HL-60 (cell line): ENCODE data around the gene MICU1.

Source experiments
- POLR2AphosphoS5 ChIP-seq: IDR thresholded peaks from 2 replicates; pipeline ENCODE4 v1.6.1; 2012; ENCODE audit warnings: low read depth
- TF ChIP-seq, protein P1 (sequence below): IDR thresholded peaks from one replicate; pipeline ENCODE4 v1.5.1; 2011; ENCODE audit warnings: low read length, control low read depth, inconsistent platforms; ENCODE audit not compliant: insufficient read depth
- TF ChIP-seq, protein P2 (sequence below): IDR thresholded peaks from 2 replicates; pipeline ENCODE4 v1.6.1; 2012; ENCODE audit warnings: low read depth; ENCODE audit not compliant: insufficient replicate concordance

DNA sequence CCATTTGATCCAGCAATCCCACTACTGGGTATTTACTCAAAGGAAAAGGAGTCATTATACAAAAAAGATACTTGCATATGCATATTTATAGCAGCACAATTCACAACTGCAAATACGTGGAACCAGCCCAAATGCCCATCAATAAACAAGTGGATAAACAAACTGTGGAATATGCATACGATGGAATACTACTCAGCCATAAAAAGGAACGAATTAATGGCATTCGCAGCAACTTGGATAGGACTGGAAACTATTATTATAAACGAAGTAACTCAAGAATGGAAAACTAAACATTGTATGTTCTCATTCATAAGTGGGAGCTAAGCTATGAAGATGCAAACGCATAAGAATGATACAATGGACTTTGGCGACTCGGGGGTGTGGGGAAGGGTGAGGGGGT, 108.6 kb downstream of the MICU1 start:
- TF ChIP-seq, protein P1, sequence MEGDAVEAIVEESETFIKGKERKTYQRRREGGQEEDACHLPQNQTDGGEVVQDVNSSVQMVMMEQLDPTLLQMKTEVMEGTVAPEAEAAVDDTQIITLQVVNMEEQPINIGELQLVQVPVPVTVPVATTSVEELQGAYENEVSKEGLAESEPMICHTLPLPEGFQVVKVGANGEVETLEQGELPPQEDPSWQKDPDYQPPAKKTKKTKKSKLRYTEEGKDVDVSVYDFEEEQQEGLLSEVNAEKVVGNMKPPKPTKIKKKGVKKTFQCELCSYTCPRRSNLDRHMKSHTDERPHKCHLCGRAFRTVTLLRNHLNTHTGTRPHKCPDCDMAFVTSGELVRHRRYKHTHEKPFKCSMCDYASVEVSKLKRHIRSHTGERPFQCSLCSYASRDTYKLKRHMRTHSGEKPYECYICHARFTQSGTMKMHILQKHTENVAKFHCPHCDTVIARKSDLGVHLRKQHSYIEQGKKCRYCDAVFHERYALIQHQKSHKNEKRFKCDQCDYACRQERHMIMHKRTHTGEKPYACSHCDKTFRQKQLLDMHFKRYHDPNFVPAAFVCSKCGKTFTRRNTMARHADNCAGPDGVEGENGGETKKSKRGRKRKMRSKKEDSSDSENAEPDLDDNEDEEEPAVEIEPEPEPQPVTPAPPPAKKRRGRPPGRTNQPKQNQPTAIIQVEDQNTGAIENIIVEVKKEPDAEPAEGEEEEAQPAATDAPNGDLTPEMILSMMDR: no peak
- TF ChIP-seq, protein P2, sequence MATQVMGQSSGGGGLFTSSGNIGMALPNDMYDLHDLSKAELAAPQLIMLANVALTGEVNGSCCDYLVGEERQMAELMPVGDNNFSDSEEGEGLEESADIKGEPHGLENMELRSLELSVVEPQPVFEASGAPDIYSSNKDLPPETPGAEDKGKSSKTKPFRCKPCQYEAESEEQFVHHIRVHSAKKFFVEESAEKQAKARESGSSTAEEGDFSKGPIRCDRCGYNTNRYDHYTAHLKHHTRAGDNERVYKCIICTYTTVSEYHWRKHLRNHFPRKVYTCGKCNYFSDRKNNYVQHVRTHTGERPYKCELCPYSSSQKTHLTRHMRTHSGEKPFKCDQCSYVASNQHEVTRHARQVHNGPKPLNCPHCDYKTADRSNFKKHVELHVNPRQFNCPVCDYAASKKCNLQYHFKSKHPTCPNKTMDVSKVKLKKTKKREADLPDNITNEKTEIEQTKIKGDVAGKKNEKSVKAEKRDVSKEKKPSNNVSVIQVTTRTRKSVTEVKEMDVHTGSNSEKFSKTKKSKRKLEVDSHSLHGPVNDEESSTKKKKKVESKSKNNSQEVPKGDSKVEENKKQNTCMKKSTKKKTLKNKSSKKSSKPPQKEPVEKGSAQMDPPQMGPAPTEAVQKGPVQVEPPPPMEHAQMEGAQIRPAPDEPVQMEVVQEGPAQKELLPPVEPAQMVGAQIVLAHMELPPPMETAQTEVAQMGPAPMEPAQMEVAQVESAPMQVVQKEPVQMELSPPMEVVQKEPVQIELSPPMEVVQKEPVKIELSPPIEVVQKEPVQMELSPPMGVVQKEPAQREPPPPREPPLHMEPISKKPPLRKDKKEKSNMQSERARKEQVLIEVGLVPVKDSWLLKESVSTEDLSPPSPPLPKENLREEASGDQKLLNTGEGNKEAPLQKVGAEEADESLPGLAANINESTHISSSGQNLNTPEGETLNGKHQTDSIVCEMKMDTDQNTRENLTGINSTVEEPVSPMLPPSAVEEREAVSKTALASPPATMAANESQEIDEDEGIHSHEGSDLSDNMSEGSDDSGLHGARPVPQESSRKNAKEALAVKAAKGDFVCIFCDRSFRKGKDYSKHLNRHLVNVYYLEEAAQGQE: no peak
- TF ChIP-seq POLR2AphosphoS5: no peak
